Activated naive CD8-positive, alpha-beta T cell (primary cell): ENCODE measurements around the gene SPANXN1.
"Not testable (repeated sequence)": the region's sequence is repeated elsewhere in the genome, so short reads cannot be mapped to it uniquely, and the experiment has no call there.

ENCODE experiments used
- H3K27ac Mint-ChIP-seq: one replicate; pipeline ENCODE4 v1.8.0; 2021; ENCODE audit warnings: mixed read lengths
- H3K27me3 Mint-ChIP-seq: one replicate; pipeline ENCODE4 v1.8.0; 2021; ENCODE audit warnings: mixed read lengths
- H3K36me3 Mint-ChIP-seq: one replicate; pipeline ENCODE4 v1.8.0; 2021; ENCODE audit warnings: mixed read lengths
- H3K4me1 Mint-ChIP-seq: one replicate; pipeline ENCODE4 v1.8.0; 2021; ENCODE audit warnings: low read depth, mixed read lengths
- H3K4me3 Mint-ChIP-seq: one replicate; pipeline ENCODE4 v1.8.0; 2021; ENCODE audit warnings: mild to moderate bottlenecking, mixed read lengths
- H3K9me3 Mint-ChIP-seq: one replicate; pipeline ENCODE4 v1.8.0; 2021; ENCODE audit warnings: low read depth, mixed read lengths

The SPANXN1 gene

DNA sequence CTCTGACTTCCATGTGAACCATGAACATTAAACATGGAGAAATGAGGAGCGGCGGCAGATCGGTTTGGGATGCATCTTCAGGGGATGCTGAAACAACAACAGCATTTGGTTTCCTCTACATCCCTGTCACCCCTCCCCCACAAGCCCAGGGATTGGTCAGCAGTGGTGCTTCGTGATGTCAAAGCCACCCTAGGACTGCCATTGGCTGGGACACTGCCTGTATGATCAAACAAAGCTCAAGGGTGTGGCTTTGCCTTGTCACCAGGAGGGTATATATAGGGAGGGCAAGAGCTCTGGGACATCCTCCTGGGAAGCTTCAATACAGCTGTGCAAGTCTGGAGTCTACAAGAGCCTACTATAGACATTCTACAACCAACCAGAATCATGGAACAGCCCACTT is at the start of gene SPANXN1:
Gene SPANXN1 (plus strand): TSS at position 301 of the 400 bp plus-strand sequence. CDS start 84 bp downstream, at position 385.
- not testable (repeated sequence) for H3K27ac Mint-ChIP-seq, H3K27me3 Mint-ChIP-seq, H3K9me3 Mint-ChIP-seq, H3K4me1 Mint-ChIP-seq, H3K36me3 Mint-ChIP-seq, H3K4me3 Mint-ChIP-seq

DNA sequence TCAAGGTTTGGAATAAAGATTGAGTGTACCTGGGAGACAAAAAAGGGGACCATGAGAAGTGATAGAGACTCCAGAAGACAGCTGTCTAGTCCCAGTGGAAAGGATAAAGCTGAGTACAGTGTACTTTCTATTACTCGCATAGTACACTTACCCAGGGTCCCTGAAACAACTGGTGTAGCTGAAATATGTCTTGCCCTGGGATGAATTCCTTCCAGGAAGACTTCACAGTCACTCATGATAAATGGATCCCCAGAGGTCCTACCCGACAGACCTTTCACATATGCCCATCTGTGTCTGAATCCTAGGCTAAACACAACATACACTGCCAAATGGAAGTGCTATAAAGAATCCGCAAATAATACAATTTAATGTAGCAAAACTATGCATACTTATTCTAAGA is 48.2 kb upstream of the SPANXN1 start:
- Mint-ChIP-seq H3K27ac (no peak overlapping the region), H3K36me3 (no peaks in the 10 kb centered on the region), H3K4me1 (no peaks in the 10 kb centered on the region), H3K4me3 (no peak overlapping the region), H3K9me3 (no peaks in the 10 kb centered on the region), H3K27me3 (no peaks in the 10 kb centered on the region)

DNA sequence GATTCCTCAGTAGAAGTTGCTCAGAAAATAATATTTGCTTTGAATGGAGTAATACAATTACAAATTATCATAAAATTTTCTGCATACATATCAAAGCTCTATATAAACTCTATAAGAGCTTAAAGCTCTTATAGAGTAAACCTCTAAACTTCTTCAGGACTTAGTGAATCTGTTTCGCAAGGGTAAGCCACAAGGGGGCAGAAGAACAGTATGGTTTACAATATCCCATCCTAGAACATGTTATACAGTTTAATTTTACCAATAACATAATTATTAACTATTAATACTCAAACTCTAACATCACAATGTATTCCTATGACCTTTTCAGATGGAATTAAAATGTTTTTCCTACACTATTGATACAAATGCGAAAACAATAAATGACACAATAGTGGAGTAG is 33.8 kb upstream of the SPANXN1 start:
- Mint-ChIP-seq H3K4me1 (no peaks in the 10 kb centered on the region), H3K9me3 (no peaks in the 10 kb centered on the region), H3K36me3 (no peaks in the 10 kb centered on the region), H3K27me3 (no peaks in the 10 kb centered on the region), H3K27ac (no peak overlapping the region), H3K4me3 (no peak overlapping the region)

- H3K9me3 Mint-ChIP-seq, result no peaks in the 10 kb centered on the region
- no peaks in the 10 kb centered on the region for H3K36me3 Mint-ChIP-seq
- H3K4me3 Mint-ChIP-seq, result no peak overlapping the region
- no peaks in the 10 kb centered on the region for H3K4me1 Mint-ChIP-seq
- H3K27me3 Mint-ChIP-seq, result no peaks in the 10 kb centered on the region
- no peak overlapping the region for H3K27ac Mint-ChIP-seq
These were observed 44.9 kb downstream of the SPANXN1 start for GRCh38 chrX:145292218-145292617.
